ENCODE measurements around the gene TOLLIP.
"Not testable (repeated sequence)": the region's sequence is repeated elsewhere in the genome, so short reads cannot be mapped to it uniquely, and the experiment has no call there.

Gene TOLLIP

GRCh38 chr11:1309498-1310317 is at the start of gene TOLLIP:
Gene TOLLIP (minus strand): TSS chr11:1309632. CDS start chr11:1309498, 134 bp downstream.
- DNase-seq (ENCODE audit: low spot score): peak; percentile 96

GRCh38 chr11:1358931-1359330 is 49.5 kb upstream of the TOLLIP start:
- DNase-seq (ENCODE audit: low spot score): not testable (repeated sequence)

GRCh38 chr11:1358286-1358685 is 48.9 kb upstream of the TOLLIP start:
- DNase-seq (ENCODE audit: low spot score): no peak

- no peak for DNase-seq (ENCODE audit: low spot score)
Measured at GRCh38 chr11:1356478-1356960, 47.1 kb upstream of the TOLLIP start.

GRCh38 chr11:1356007-1356435 is 46.6 kb upstream of the TOLLIP start:
- DNase-seq (ENCODE audit: low spot score): no peak

- no peak for DNase-seq (ENCODE audit: low spot score)
Measured at GRCh38 chr11:1354125-1354938, 44.9 kb upstream of the TOLLIP start.

- no peak for DNase-seq (ENCODE audit: low spot score)
Measured at GRCh38 chr11:1353383-1354124, 44.1 kb upstream of the TOLLIP start.

GRCh38 chr11:1352696-1353382 is 43.4 kb upstream of the TOLLIP start:
- no peak for DNase-seq (ENCODE audit: low spot score)

- DNase-seq (ENCODE audit: low spot score): no peak
Measured at GRCh38 chr11:1351278-1351937, 42.0 kb upstream of the TOLLIP start.

GRCh38 chr11:1350086-1350725 is 40.8 kb upstream of the TOLLIP start:
- no peak for DNase-seq (ENCODE audit: low spot score)

- DNase-seq (ENCODE audit: low spot score): no peak
Measured at GRCh38 chr11:1349327-1350041, 40.1 kb upstream of the TOLLIP start.

GRCh38 chr11:1348796-1349326 is 39.4 kb upstream of the TOLLIP start:
- no peak for DNase-seq (ENCODE audit: low spot score)

GRCh38 chr11:1348146-1348795 is 38.8 kb upstream of the TOLLIP start:
- DNase-seq (ENCODE audit: low spot score): no peak

- not testable (repeated sequence) for DNase-seq (ENCODE audit: low spot score)
Measured at GRCh38 chr11:1347411-1347999, 38.1 kb upstream of the TOLLIP start.

- DNase-seq (ENCODE audit: low spot score): no peak
Measured at GRCh38 chr11:1346669-1347390, 37.4 kb upstream of the TOLLIP start.

- DNase-seq (ENCODE audit: low spot score): no peak
Measured at GRCh38 chr11:1345737-1346513, 36.5 kb upstream of the TOLLIP start.

GRCh38 chr11:1344056-1344635 is 34.7 kb upstream of the TOLLIP start:
- no peak for DNase-seq (ENCODE audit: low spot score)
